ENCODE results near the gene CAMTA2. TPM values are rescaled to one million over a fixed set of nuclear protein-coding genes. Genes with fewer than 3 reads are reported as not detected.

Gene CAMTA2
- total and polyA plus RNA-seq, 9 of the 15 experiments (the other 6 are each of a cell fraction or from before 2014, with no cell fraction given) = 0.24 to 25.1 (median 6.3) TPM

- TF ChIP-seq, protein P1, sequence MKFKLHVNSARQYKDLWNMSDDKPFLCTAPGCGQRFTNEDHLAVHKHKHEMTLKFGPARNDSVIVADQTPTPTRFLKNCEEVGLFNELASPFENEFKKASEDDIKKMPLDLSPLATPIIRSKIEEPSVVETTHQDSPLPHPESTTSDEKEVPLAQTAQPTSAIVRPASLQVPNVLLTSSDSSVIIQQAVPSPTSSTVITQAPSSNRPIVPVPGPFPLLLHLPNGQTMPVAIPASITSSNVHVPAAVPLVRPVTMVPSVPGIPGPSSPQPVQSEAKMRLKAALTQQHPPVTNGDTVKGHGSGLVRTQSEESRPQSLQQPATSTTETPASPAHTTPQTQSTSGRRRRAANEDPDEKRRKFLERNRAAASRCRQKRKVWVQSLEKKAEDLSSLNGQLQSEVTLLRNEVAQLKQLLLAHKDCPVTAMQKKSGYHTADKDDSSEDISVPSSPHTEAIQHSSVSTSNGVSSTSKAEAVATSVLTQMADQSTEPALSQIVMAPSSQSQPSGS (CRISPR knock-in tag; IDR thresholded peaks at IDR 0.05) = no peak; the same call in 1 of the 2 replicates
- TF ChIP-seq CC2D1A (IDR thresholded peaks at IDR 0.05) (no peak), ESRRA (IDR thresholded peaks at IDR 0.05; ENCODE audit: borderline replicate concordance, low read depth) (0 out of 2 replicates have a peak, but pooled peaks have one; percentile 14), RBFOX2 (IDR thresholded peaks at IDR 0.05; ENCODE audit: low read depth, low read length) (peak; percentile 75), ZNF592 (IDR thresholded peaks at IDR 0.05) (peak; percentile 43), TAL1 (IDR thresholded peaks at IDR 0.05) (no peak), JUNB (CRISPR knock-in tag; conservative IDR thresholded peaks at IDR 0.05) (0 out of 2 replicates have a peak, but pooled peaks have one; percentile 11), CCNT2 (IDR thresholded peaks at IDR 0.05; ENCODE audit: borderline replicate concordance, extremely low read depth, insufficient read length, low read depth, low read length) (peak; percentile 60), MNT (conservative IDR thresholded peaks at IDR 0.05) (peak; percentile 72 to 85; a peak in 3 of 4 replicates), ZBTB7A (IDR thresholded peaks at IDR 0.05; ENCODE audit: borderline replicate concordance, control insufficient read depth, low read depth, low read length) (peak; percentile 76; the same call in 1 of the 2 replicates), PRPF4 (IDR thresholded peaks at IDR 0.05; ENCODE audit: insufficient read depth, low read depth, low read length, poor library complexity, severe bottlenecking) (peak; percentile 36), HDAC3 (IDR thresholded peaks at IDR 0.05; ENCODE audit: borderline replicate concordance, partially characterized antibody) (no peak), MTA3 (IDR thresholded peaks at IDR 0.05; ENCODE audit: borderline replicate concordance) (no peak), ZNF24 (IDR thresholded peaks at IDR 0.05) (no peak), RBM22 (IDR thresholded peaks at IDR 0.05; ENCODE audit: low read depth, low read length, poor library complexity, severe bottlenecking) (peak; percentile 64), ZNF589 (CRISPR knock-in tag; IDR thresholded peaks at IDR 0.05; ENCODE audit: low read depth) (peak; percentile 70; the same call in 1 of the 2 replicates), ZNF212 (CRISPR knock-in tag; IDR thresholded peaks at IDR 0.05) (no peak), HIVEP1 (CRISPR knock-in tag; IDR thresholded peaks at IDR 0.05) (no peak), SMAD4 (CRISPR knock-in tag; conservative IDR thresholded peaks at IDR 0.05) (peak; percentile 89), NCOR1 (IDR thresholded peaks at IDR 0.05) (peak; percentile 54)
Measured at GRCh38 chr17:4949321-4950074, 38.0 kb downstream of the CAMTA2 start (continued).
